Activated CD4-positive, alpha-beta T cell treated with anti-CD3 and anti-CD28 coated beads, Interleukin-2, Interleukin-6, amounts not matched to agents 100 ng/mL and 50 ng/mL, durations not matched to agents 16 hours and 8 hours (primary cell): Measurements from ENCODE around the gene SLC31A1.
"Not testable (repeated sequence)": the region's sequence is repeated elsewhere in the genome, so short reads cannot be mapped to it uniquely, and the experiment has no call there.

Source experiments
- DNase-seq: peaks from one replicate; pipeline ENCODE4 v3.0.0-alpha.2; 2020

The SLC31A1 gene

GRCh38 chr9:113221800-113222481 lies 597 bp downstream of the SLC31A1 start:
- no peak for DNase-seq

GRCh38 chr9:113222482-113222841 lies 1.1 kb downstream of the SLC31A1 start:
- DNase-seq, result no peak

GRCh38 chr9:113223963-113224362 lies 2.6 kb downstream of the SLC31A1 start:
- no peak for DNase-seq

GRCh38 chr9:113227436-113227835 lies 6.1 kb downstream of the SLC31A1 start:
- no peak for DNase-seq

- no peak for DNase-seq
Observed at GRCh38 chr9:113228130-113228665, 6.9 kb downstream of the SLC31A1 start.

GRCh38 chr9:113231701-113232100 lies 10.4 kb downstream of the SLC31A1 start:
- DNase-seq, result no peak

DNA sequence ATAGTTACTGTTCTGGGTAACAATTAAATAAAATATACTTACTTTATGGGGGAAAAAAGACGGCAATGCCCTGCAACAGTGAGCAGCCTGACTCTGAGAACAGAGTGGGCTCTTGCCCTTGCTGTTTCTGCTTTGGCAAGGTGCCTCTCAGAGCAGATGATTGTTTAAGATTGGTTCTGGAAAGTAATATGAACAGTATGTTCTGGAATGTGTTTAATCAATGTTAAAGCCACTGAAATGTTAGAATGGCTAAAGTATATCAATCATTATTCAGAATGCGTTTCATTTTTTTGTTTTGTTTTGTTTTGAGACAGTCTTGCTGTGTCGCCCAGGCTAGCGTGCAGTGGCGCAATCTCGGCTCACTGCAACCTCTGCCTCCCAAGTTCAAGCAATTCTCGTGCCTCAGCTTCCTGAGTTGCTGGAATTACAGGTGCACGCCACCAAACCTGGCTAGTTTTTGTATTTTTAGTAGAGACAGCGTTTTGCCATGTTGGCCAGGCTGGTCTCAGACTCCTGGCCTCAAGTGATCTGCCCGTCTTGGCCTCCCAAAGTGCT lies 14.4 kb downstream of the SLC31A1 start:
- DNase-seq, result not testable (repeated sequence)

GRCh38 chr9:113237026-113237425 lies 15.7 kb downstream of the SLC31A1 start:
- no peak for DNase-seq

- DNase-seq, result no peak
Observed at GRCh38 chr9:113238202-113238858, 17.0 kb downstream of the SLC31A1 start.

DNA sequence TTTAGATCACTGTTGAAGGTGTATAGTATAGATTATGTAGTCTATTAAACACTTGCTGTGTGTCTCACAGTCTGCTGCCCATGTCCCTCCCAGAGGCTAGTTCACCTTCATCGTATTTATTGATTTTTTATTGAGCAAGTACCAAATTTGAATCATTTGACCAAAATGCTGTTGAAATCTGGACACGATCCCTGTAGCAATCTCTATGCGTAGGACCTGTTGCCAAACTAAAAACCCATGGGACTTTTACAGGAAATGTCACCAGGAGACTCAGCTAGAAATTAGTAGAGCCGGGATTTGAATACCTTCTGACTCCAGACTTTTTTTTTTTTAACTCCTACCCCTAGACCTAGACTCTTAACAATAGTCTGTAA lies 17.5 kb downstream of the SLC31A1 start:
- DNase-seq, result no peak

DNA sequence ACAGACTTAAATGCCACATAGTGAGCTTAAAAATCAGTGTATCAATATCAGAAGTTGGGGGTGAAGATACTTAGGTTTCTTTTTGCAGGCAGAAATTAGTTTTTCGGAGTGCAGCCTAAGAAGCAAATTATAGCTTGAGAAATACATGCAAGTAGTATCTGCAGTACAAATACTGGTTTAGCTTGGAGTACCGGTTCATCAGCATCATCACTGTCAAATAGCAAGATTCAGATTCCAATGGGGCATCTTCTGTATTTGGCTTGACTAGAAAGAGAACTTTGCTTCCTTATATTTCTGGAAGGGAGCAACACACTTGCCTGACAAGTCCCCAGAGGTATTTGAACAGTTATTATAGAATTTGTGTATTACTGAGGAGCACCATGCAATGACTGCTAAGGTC lies 19.8 kb downstream of the SLC31A1 start:
- DNase-seq, result no peak

GRCh38 chr9:113244556-113244955 lies 23.2 kb downstream of the SLC31A1 start:
- no peak for DNase-seq

- DNase-seq, result no peak
Observed at GRCh38 chr9:113245894-113246293, 24.6 kb downstream of the SLC31A1 start.

DNA sequence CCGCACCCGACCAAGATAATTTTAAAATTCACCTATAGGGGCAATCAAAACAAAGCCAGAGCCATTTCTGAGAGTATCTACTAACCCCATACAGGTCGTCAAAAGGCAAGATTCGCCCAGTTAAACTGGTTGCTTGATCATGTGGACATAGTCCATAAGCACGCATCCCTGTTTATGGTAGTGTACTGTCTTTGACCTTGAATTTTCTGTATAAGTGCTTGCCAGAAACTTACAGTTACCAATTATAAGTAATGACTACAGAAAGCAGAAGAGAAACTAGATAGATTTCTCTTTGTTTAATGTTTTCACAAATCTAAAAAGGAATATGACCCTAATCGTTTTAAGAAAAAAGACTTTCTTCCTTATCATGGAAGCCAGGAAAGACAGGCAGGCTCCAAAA lies 25.6 kb downstream of the SLC31A1 start:
- DNase-seq, result no peak

- DNase-seq, result no peak
Observed at GRCh38 chr9:113247640-113248039, 26.3 kb downstream of the SLC31A1 start.

DNA sequence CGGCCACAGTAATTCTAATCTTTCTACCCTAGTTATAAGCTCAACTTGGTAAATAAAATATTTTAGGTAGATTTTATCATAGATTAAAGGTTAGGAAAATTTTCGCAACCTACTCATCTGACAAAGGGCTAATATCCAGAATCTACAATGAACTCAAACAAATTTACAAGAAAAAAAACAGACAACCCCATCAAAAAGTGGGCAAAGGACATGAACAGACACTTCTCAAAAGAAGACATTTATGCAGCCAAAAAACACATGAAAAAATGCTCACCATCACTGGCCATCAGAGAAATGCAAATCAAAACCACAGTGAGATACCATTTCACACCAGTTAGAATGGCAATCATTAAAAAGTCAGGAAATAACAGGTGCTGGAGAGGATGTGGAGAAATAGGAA lies 28.3 kb downstream of the SLC31A1 start:
- not testable (repeated sequence) for DNase-seq

DNA sequence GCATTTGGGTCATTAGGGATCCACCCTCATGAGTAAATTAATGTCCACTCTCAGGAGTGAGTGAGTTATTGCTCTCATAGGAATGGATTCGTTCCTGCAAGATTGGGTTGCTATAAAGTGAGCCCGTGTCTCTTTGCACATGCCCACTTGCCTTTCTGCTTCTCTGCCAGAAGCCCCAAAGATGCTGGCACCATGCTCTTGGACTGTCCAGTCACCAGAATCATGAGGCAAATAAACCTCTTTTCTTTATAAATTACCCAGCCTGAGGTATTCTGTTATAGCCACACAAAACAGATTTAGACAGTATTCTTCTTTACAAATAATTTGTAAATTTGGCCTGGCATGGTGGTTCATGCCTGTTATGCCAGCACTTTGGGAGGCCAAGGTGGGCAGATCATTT lies 29.5 kb downstream of the SLC31A1 start:
- no peak for DNase-seq

- DNase-seq, result no peak
Observed at GRCh38 chr9:113254991-113255390, 33.6 kb downstream of the SLC31A1 start.

DNA sequence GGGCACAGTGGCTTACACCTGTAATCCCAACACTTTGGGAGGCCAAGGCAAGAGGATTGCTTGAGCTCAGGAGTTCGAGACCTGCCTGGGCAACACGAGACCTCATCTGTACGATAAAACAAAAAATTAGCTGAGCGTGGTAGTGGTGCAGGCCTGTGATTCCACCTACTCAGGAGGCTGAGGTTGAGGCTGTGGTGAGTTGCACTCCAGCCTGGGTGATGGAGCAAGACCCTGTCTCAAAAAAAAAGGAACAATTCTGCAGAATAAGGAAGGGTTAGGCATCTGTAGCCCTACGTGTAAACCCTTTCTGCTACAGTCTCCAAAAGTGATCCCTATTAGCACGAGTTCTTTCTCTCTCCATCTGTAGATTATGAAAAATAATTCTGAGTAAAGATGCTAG lies 34.1 kb downstream of the SLC31A1 start:
- no peak for DNase-seq

GRCh38 chr9:113257863-113258262 lies 36.5 kb downstream of the SLC31A1 start:
- DNase-seq, result no peak

GRCh38 chr9:113258282-113258681 lies 36.9 kb downstream of the SLC31A1 start:
- no peak for DNase-seq

DNA sequence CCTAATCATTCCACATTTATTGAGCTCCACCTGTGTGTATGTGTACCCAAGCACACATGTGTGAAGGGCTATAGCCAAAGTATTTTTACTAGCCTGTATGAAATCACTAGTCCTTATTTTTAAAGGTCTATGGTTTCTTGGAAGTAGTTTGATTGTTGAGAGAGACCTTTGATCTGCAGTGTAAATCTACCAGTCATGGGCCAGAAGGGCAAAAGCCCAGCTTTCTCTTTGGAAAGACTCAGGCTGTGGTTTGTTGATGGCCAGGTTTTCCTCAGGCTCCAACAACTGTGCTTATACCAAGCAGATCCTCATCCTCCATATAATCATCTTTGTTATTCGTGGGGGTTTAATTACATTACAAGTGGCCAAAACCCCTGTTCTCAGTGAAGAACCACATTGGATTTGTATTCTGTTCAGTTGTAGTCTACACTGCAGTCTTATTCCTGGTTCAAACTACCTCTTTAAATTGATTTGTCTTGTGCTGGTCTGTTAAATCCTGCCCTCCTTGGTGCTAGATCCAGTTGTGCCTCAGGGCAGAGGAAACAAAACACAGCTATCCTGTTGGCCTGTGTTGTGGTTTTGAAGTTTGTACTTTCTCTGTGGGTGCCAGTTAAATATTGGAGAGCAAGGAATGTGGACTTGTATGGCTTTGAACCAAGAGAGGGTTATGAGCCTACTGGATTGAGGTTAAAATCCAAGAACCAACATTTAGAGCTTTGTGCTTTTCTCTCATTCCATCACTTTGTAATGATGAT lies 40.8 kb downstream of the SLC31A1 start:
- DNase-seq, result no peak

GRCh38 chr9:113266174-113266573 lies 44.8 kb downstream of the SLC31A1 start:
- no peak for DNase-seq
